Immature natural killer cell (primary cell): Measurements from ENCODE around the gene FAT1. TPM values are rescaled to one million over a fixed set of nuclear protein-coding genes. Genes with fewer than 3 reads are reported as not detected.

Experiments used
- DNase-seq, 3 donors: peaks; one replicate each; pipeline ENCODE4 v3.0.0; 2022; ENCODE audit warnings: mixed read lengths in 1 of 3
- H3K27ac Mint-ChIP-seq, 6 donors: one replicate each; pipeline ENCODE4 v1.8.0; 2020; ENCODE audit warnings: mixed read lengths in 6 of 6, mild to moderate bottlenecking in 5 of 6, inconsistent platforms in 4 of 6, moderate library complexity in 3 of 6
- H3K27me3 Mint-ChIP-seq, 3 donors: one replicate each; pipeline ENCODE4 v1.8.0; 2020 to 2021; ENCODE audit warnings: low read depth in 3 of 3, mild to moderate bottlenecking in 3 of 3, mixed read lengths in 3 of 3, moderate library complexity in 3 of 3, inconsistent platforms in 1 of 3
- H3K36me3 Mint-ChIP-seq, 3 donors: one replicate each; pipeline ENCODE4 v1.8.0; 2020; ENCODE audit warnings: mixed read lengths in 3 of 3, inconsistent platforms in 2 of 3, mild to moderate bottlenecking in 2 of 3
- H3K4me1 Mint-ChIP-seq, 2 donors: one replicate each; pipeline ENCODE4 v1.8.0; 2020; ENCODE audit warnings: inconsistent platforms in 2 of 2, mild to moderate bottlenecking in 2 of 2, mixed read lengths in 2 of 2, moderate library complexity in 1 of 2
- H3K4me3 Mint-ChIP-seq, 5 donors: one replicate each; pipeline ENCODE4 v1.8.0; 2020; ENCODE audit warnings: mild to moderate bottlenecking in 5 of 5, mixed read lengths in 5 of 5, inconsistent platforms in 3 of 5, moderate library complexity in 3 of 5
- H3K9me3 Mint-ChIP-seq, 6 donors: one replicate each; pipeline ENCODE4 v1.8.0; 2020; ENCODE audit warnings: mild to moderate bottlenecking in 6 of 6, mixed read lengths in 6 of 6, inconsistent platforms in 4 of 6, moderate library complexity in 3 of 6
- polyA plus RNA-seq, 3 donors: library from polyadenylated mRNA; unstranded; fragments of 300-500 nt; fragmentation: Illumina TruSeq; gene quantifications; one replicate each; pipeline ENCODE4 v1.2.3, GENCODE V29; 2021

Gene FAT1
- polyA plus RNA-seq, 3 donors from 2014 or later: not detected

- Mint-ChIP-seq H3K27me3 (peaks cover 0 to 5% (median 2%) of the 10 kb centered on the region in 3 donors), H3K4me3 (no peak overlapping the region), H3K36me3 (no peaks in the 10 kb centered on the region), H3K27ac (no peak overlapping the region), H3K9me3 (peaks cover 3 to 36% (median 4%) of the 10 kb centered on the region in 6 donors), H3K4me1 (no peaks in the 10 kb centered on the region)
- no peak for DNase-seq
These were observed 15.1 kb downstream of the FAT1 start for GRCh38 chr4:186708554-186708953.

GRCh38 chr4:186707996-186708395 is 15.7 kb downstream of the FAT1 start:
- DNase-seq: no peak
- Mint-ChIP-seq H3K4me3 (no peak overlapping the region), H3K36me3 (no peaks in the 10 kb centered on the region), H3K27ac (no peak overlapping the region), H3K4me1 (no peaks in the 10 kb centered on the region), H3K9me3 (peaks cover under 1 to 32% (median 4%) of the 10 kb centered on the region in 6 donors), H3K27me3 (peaks cover 0 to 5% (median 1%) of the 10 kb centered on the region in 3 donors)

GRCh38 chr4:186707574-186707973 is 16.1 kb downstream of the FAT1 start:
- Mint-ChIP-seq H3K36me3 (no peaks in the 10 kb centered on the region), H3K9me3 (peaks cover 0 to 27% (median 3%) of the 10 kb centered on the region in 6 donors), H3K27ac (no peak overlapping the region), H3K4me3 (no peak overlapping the region), H3K4me1 (no peaks in the 10 kb centered on the region), H3K27me3 (peaks cover 0 to 5% (median 1%) of the 10 kb centered on the region in 3 donors)
- DNase-seq: no peak

GRCh38 chr4:186704057-186704456 is 19.6 kb downstream of the FAT1 start:
- H3K4me1 Mint-ChIP-seq: no peaks in the 10 kb centered on the region
- H3K9me3 Mint-ChIP-seq: peaks cover 0 to 25% (median 1%) of the 10 kb centered on the region in 6 donors
- H3K4me3 Mint-ChIP-seq: no peak overlapping the region
- H3K27me3 Mint-ChIP-seq: peaks cover 0 to 5% (median 0%) of the 10 kb centered on the region in 3 donors
- H3K36me3 Mint-ChIP-seq: no peaks in the 10 kb centered on the region
- no peak for DNase-seq
- no peak overlapping the region for H3K27ac Mint-ChIP-seq

GRCh38 chr4:186703510-186703909 is 20.1 kb downstream of the FAT1 start:
- H3K36me3 Mint-ChIP-seq: no peaks in the 10 kb centered on the region
- no peak for DNase-seq
- H3K4me1 Mint-ChIP-seq: no peaks in the 10 kb centered on the region
- H3K9me3 Mint-ChIP-seq: peaks cover 0 to 21% (median 2%) of the 10 kb centered on the region in 6 donors
- H3K27ac Mint-ChIP-seq: no peak overlapping the region
- peaks cover 0 to 5% (median 0%) of the 10 kb centered on the region in 3 donors for H3K27me3 Mint-ChIP-seq
- H3K4me3 Mint-ChIP-seq: no peak overlapping the region

- no peaks in the 10 kb centered on the region for H3K36me3 Mint-ChIP-seq
- no peak overlapping the region for H3K4me3 Mint-ChIP-seq
- H3K4me1 Mint-ChIP-seq: no peaks in the 10 kb centered on the region
- no peak for DNase-seq
- no peak overlapping the region for H3K27ac Mint-ChIP-seq
- H3K27me3 Mint-ChIP-seq: peaks cover 0 to 5% (median 0%) of the 10 kb centered on the region in 3 donors
- H3K9me3 Mint-ChIP-seq: peaks cover 0 to 25% (median 5%) of the 10 kb centered on the region in 6 donors
These were observed 20.7 kb downstream of the FAT1 start for GRCh38 chr4:186702940-186703339.

- Mint-ChIP-seq H3K27ac (no peak overlapping the region), H3K9me3 (peaks cover 0 to 26% (median 6%) of the 10 kb centered on the region in 6 donors), H3K36me3 (no peaks in the 10 kb centered on the region), H3K4me1 (no peaks in the 10 kb centered on the region), H3K4me3 (no peak overlapping the region), H3K27me3 (peaks cover 0 to 4% (median 0%) of the 10 kb centered on the region in 3 donors)
- DNase-seq: no peak
These were observed 21.4 kb downstream of the FAT1 start for GRCh38 chr4:186702297-186702696.

GRCh38 chr4:186701788-186702187 is 21.9 kb downstream of the FAT1 start:
- H3K36me3 Mint-ChIP-seq: no peaks in the 10 kb centered on the region
- H3K9me3 Mint-ChIP-seq: peaks cover 0 to 25% (median 6%) of the 10 kb centered on the region in 6 donors
- no peak for DNase-seq
- H3K27ac Mint-ChIP-seq: no peak overlapping the region
- H3K27me3 Mint-ChIP-seq: no peaks in the 10 kb centered on the region
- H3K4me3 Mint-ChIP-seq: no peak overlapping the region
- H3K4me1 Mint-ChIP-seq: no peaks in the 10 kb centered on the region

GRCh38 chr4:186701273-186701672 is 22.4 kb downstream of the FAT1 start:
- H3K27me3 Mint-ChIP-seq: no peaks in the 10 kb centered on the region
- no peaks in the 10 kb centered on the region for H3K36me3 Mint-ChIP-seq
- no peak for DNase-seq
- no peak overlapping the region for H3K4me3 Mint-ChIP-seq
- H3K9me3 Mint-ChIP-seq: peaks cover 2 to 27% (median 7%) of the 10 kb centered on the region in 6 donors
- no peaks in the 10 kb centered on the region for H3K4me1 Mint-ChIP-seq
- no peak overlapping the region for H3K27ac Mint-ChIP-seq

- no peak overlapping the region for H3K27ac Mint-ChIP-seq
- H3K4me1 Mint-ChIP-seq: no peaks in the 10 kb centered on the region
- DNase-seq: no peak
- H3K4me3 Mint-ChIP-seq: no peak overlapping the region
- no peaks in the 10 kb centered on the region for H3K36me3 Mint-ChIP-seq
- H3K27me3 Mint-ChIP-seq: no peaks in the 10 kb centered on the region
- H3K9me3 Mint-ChIP-seq: peaks cover 3 to 32% (median 7%) of the 10 kb centered on the region in 6 donors
These were observed 22.9 kb downstream of the FAT1 start for GRCh38 chr4:186700746-186701145.

- no peak overlapping the region for H3K4me3 Mint-ChIP-seq
These were observed 23.7 kb downstream of the FAT1 start for GRCh38 chr4:186699881-186700397.

GRCh38 chr4:186699298-186699697 is 24.4 kb downstream of the FAT1 start:
- no peaks in the 10 kb centered on the region for H3K27me3 Mint-ChIP-seq

More at GRCh38 chr4:186699881-186700397, 23.7 kb downstream of the FAT1 start:
- Mint-ChIP-seq H3K27me3 (no peaks in the 10 kb centered on the region), H3K4me1 (no peaks in the 10 kb centered on the region), H3K27ac (no peak overlapping the region), H3K36me3 (no peaks in the 10 kb centered on the region), H3K9me3 (peaks cover 3 to 33% (median 7%) of the 10 kb centered on the region in 6 donors)
- no peak for DNase-seq

GRCh38 chr4:186698525-186698924 is 25.1 kb downstream of the FAT1 start:
- H3K27ac Mint-ChIP-seq: no peak overlapping the region
- H3K36me3 Mint-ChIP-seq: peaks cover 0 to 4% (median 3%) of the 10 kb centered on the region in 3 donors
- peaks cover 5 to 38% (median 8%) of the 10 kb centered on the region in 6 donors for H3K9me3 Mint-ChIP-seq
- DNase-seq: no peak
- H3K4me1 Mint-ChIP-seq: no peaks in the 10 kb centered on the region
- no peak overlapping the region for H3K4me3 Mint-ChIP-seq
- H3K27me3 Mint-ChIP-seq: no peaks in the 10 kb centered on the region

More at GRCh38 chr4:186699298-186699697, 24.4 kb downstream of the FAT1 start:
- Mint-ChIP-seq H3K27ac (no peak overlapping the region), H3K9me3 (peaks cover 3 to 33% (median 7%) of the 10 kb centered on the region in 6 donors), H3K36me3 (no peaks in the 10 kb centered on the region), H3K4me3 (no peak overlapping the region), H3K4me1 (no peaks in the 10 kb centered on the region)
- no peak for DNase-seq

- Mint-ChIP-seq H3K4me1 (no peaks in the 10 kb centered on the region), H3K9me3 (peaks cover 5 to 38% (median 8%) of the 10 kb centered on the region in 6 donors), H3K36me3 (peaks cover 0 to 4% (median 3%) of the 10 kb centered on the region in 3 donors), H3K27me3 (no peaks in the 10 kb centered on the region), H3K4me3 (no peak overlapping the region), H3K27ac (no peak overlapping the region)
- DNase-seq: no peak
These were observed 25.6 kb downstream of the FAT1 start for GRCh38 chr4:186698028-186698427.

- Mint-ChIP-seq H3K27me3 (peaks cover 0 to 2% (median 0%) of the 10 kb centered on the region in 3 donors), H3K4me3 (no peak overlapping the region), H3K9me3 (peaks cover 5 to 39% (median 8%) of the 10 kb centered on the region in 6 donors), H3K27ac (no peak overlapping the region), H3K36me3 (peaks cover 0 to 7% (median 3%) of the 10 kb centered on the region in 3 donors), H3K4me1 (no peaks in the 10 kb centered on the region)
- DNase-seq: no peak
These were observed 28.3 kb downstream of the FAT1 start for GRCh38 chr4:186695392-186695791.
